KBM-7 (cell line): ENCODE measurements around the gene DMRT1.

Experiments
- DNase-seq: peaks from one replicate; pipeline ENCODE4 v3.0.0-alpha.2; 2015
- in situ Hi-C: fragments of 300-500 bp; cut with MboI; formaldehyde crosslinking; loops from 2 replicates; pipeline ENCODE4 v1.14.3; 2020; ENCODE audit warnings: low sequenced_read_pairs, low pct_unique_long_range_greater_than_20kb, mixed read lengths

The DMRT1 gene

DNA sequence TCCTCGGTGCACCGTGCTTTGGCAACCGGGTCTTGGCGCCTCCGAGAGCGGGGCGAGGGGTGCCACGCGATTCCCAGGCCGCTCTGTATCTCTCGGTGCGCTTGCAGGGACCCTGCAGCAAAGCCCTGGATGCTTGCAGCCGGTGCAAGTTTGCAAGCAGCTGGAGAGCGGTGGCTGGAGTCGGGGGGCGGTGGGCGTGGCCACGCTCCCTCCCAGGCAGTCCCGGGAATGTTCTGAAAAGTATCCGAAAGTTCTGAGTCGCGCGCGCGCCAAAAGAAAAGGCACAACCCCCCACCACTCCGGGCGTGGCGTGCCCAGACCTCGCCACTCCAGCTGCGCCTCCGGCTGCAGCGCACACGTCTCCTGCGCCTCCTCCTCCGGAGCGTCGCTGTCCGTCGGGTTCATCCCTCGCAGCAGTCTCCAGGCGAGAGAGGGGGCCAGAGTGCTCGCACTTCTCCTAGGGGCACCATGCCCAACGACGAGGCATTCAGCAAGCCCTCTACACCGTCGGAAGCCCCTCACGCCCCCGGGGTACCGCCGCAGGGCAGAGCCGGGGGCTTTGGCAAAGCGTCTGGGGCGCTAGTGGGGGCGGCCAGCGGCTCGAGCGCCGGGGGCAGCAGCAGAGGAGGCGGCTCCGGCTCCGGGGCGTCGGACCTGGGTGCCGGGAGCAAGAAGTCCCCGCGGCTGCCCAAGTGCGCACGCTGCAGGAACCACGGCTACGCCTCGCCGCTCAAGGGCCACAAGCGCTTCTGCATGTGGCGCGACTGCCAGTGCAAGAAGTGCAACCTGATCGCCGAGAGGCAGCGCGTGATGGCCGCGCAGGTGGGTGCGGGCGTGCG lies at the start of gene DMRT1:
Gene DMRT1, plus strand, starts transcription at position 327 of the 839 bp plus-strand sequence. Its CDS starts 142 bp downstream, at position 469.
- no peak for DNase-seq
- in situ Hi-C loops, result no loop called here

DNA sequence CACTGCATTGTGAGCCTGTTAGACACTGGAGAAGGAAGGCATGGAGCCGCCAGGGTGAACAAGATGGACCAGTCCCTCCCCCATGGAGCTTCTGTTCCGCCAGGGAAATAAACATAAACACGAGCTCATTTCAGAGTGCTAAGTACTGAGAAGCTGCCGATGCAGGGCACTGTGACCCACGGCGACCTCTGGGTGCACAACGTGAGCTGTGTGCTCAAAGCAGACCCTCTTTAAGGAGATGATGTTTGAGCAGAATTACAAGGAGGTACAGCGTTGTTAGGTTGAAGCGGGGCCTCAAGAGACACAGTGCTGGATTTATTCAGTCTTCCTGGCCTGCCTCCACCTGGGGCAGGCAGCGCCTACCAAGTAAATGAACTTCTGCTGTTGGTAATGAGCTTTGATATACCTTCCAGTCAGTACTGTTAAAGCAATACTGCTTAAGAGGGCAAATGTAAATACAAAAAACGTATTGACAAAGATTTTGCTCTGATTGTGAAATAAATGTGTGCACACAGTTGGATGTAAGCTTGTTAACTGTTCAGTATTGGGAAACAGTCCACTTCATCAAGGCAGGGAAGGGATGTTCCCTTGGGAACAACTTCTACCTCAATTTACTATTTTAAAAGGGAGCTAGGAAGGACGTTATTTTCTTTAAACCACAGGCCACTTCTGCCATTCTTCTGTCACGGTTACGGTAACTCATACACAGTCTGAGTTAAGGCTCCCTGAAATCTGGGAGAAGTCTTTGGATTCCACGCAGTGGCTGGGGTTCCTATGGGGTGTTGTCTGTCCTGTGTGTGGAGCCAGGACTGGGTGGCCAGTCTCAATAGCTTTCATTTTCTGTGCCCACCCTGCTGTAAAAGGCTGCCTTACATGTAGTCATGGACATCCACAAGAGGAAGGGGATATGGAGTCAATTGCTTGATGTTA lies 48.9 kb upstream of the DMRT1 start:
- in situ Hi-C loops, result no loop called here
- DNase-seq, result no peak

- in situ Hi-C loops, result no loop called here
- DNase-seq, result no peak
Observed at GRCh38 chr9:794386-794785, 47.1 kb upstream of the DMRT1 start.

GRCh38 chr9:795869-796268 lies 45.6 kb upstream of the DMRT1 start:
- in situ Hi-C loops, result no loop called here
- no peak for DNase-seq

- in situ Hi-C loops, result no loop called here
- no peak for DNase-seq
Observed at GRCh38 chr9:800591-801150, 40.8 kb upstream of the DMRT1 start.

GRCh38 chr9:801399-802071 lies 40.0 kb upstream of the DMRT1 start:
- DNase-seq, result no peak
- in situ Hi-C loops, result no loop called here

DNA sequence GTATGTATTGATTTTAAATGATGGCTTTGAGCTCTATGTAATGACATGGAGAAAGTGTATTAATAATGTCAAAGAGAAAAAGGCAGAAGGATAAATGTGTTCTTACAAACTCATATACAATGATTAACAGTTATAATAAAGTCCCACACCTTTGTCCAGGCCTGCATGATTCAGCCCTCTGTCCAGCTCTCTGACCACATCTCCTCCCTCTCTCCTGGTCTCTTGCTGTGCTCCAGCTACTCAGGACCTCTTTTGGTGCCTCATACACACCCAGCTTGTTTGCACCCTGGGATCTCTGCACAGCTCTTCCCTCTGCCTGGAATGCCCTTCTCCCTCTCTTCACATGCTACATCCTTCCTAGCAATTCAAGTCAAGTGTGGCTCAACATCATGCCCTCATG lies 37.5 kb upstream of the DMRT1 start:
- DNase-seq, result no peak
- in situ Hi-C loops, result no loop called here

DNA sequence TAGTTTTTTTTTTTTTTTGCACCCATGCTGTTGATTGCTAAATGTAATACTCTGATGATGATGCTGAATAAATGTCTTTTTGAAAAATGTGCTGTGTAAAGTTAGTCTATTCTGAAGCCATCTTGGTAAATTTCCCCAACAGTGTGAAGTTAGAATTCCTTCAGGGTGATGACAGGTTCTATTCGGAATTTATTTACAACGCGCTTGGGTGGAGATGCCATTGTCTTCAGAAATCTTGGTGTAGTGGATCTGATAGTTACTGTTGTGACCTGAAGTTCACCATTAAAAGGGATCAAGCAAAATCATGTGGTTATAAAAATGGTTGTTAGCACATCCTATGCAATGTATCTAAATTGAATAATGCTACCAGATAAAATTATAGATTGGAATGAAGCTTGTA lies 36.3 kb upstream of the DMRT1 start:
- in situ Hi-C loops, result no loop called here
- no peak for DNase-seq

GRCh38 chr9:806285-807156 lies 35.0 kb upstream of the DMRT1 start:
- DNase-seq, result peak; percentile 63
- in situ Hi-C loops, result no loop called here

GRCh38 chr9:811106-811531 lies 30.4 kb upstream of the DMRT1 start:
- in situ Hi-C loops, result no loop called here
- DNase-seq, result no peak

DNA sequence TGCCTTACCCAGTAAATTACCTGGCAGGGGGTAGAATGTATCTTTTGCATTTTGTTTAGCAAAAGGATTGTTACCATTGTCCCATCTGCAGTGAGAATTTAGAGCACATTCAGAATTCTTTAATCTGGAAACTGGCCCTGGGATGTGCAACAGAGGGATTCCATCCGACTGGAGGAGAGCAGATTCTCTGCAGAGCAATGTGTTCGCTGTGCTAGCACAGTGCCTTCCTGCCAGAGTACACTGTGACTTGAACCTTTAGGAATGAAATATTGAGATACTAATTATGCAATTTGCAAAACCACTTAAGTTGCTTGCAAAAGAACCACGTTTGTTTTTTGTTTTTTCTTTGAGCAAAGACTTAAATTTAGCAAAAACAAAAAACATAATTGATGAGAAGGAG lies 22.5 kb upstream of the DMRT1 start:
- in situ Hi-C loops, result no loop called here
- no peak for DNase-seq

DNA sequence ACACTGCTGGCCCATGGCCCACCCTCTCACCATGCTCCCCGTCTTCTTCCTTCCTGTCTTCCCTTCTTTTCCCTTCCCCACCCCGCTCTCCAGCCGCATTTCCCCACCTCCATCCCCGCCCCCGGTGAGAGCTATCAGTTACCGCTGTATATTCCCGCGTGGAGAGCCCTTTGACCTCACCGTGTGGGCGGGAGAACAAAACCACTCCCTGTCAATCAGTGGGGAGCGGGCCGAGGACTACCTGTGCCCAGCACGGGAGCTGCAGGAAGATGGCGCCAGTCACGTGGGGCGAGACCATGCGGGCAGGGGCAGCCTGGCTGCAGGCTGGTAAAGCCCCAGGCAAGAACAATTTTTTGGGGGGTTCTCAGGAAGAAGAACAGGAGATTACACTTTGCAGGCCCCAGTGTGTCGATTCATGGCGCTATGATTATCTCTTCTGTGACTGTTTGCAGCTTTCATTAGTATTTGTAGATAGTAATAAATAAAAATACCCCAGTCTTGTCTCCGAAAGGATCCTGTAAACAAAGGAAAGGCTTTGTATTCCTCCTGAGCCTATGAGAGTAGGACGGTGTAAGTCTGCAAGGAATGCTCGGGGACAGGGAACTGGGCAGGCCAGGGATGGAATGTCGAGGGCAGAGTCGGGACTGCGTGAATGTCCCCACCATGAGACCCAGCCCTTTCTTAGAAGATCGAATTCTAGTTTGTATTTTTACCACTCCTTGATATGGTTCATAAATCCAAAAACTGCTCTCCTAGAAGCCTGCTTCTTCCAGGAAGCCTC lies 14.8 kb upstream of the DMRT1 start:
- in situ Hi-C loops, result no loop called here

GRCh38 chr9:840343-840742 lies 1.2 kb upstream of the DMRT1 start:
- in situ Hi-C loops, result no loop called here
- peak; percentile 29 for DNase-seq

More for the DNA sequence above, 14.8 kb upstream of the DMRT1 start:
- no peak for DNase-seq

DNA sequence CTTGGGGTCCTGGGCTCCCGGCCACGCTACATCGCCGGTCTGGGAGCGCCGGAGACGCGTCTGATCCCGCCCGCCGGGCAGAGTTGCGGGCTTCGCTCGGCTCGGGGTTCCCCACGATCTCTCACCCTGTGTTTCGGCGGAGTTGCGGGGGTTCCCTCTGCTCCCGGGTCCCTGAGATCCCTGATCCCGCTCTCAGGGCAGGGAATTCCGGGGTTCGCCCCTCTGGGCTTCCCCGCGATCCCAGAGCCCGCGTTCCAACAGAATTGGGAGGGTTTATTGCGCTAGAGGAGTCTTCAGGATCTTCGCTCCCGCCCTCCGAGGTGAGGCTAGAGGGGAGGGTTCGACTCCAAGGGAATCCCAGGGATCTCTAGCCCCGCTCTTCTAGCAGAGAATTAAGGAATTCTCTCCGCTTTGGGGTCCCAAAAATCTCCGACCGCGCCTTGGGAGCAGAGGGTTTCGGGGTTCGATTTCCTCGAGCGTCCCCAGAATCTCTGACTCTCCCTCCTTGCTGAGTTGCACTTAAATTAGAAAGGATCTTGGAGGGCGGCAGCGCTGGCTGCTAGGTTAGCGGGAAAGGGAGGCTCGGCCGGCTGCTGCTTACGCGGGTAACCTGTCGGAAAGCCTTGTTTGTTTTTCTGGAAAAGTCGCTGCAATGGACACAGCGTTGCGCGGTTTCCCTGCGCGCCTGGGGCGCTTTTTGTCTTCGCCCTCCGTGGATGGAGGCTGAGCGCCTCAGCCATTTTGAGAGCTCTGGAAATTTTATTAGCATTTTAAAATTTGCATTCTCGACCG lies 1.3 kb downstream of the DMRT1 start:
- in situ Hi-C loops, result no loop called here
- no peak for DNase-seq

- DNase-seq, result no peak
- in situ Hi-C loops, result no loop called here
Observed at GRCh38 chr9:843427-843785, 1.9 kb downstream of the DMRT1 start.

DNA sequence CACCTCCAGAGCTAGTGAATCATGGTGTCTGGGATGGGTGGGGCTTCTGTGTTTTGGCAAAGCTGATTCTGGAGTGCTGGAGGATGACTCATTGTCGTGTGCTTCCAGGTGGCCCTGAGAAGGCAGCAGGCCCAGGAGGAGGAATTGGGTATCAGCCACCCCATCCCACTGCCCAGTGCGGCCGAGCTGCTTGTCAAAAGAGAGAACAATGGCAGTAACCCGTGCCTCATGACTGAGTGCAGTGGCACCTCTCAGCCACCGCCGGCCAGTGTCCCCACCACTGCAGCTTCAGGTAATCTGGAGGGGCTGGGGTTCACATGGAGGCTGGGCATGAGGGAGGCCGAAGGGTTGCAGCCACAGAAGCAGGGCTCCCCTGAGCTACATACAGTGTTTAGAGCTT lies 5.4 kb downstream of the DMRT1 start:
- no peak for DNase-seq
- in situ Hi-C loops, result no loop called here

GRCh38 chr9:847505-847904 lies 6.0 kb downstream of the DMRT1 start:
- no peak for DNase-seq
- in situ Hi-C loops, result no loop called here
